COLO829 (cell line): ENCODE data around the gene SGMS2.
"Not testable (repeated sequence)": the region's sequence is repeated elsewhere in the genome, so short reads cannot be mapped to it uniquely, and the experiment has no call there.

ENCODE experiments used
- DNase-seq: peaks from one replicate; pipeline ENCODE4 v3.0.0; 2012; ENCODE audit warnings: low spot score

The SGMS2 gene

GRCh38 chr4:107866726-107867125, 42.0 kb downstream of the SGMS2 start:
- no peak for DNase-seq

GRCh38 chr4:107870236-107870635, 45.5 kb downstream of the SGMS2 start:
- DNase-seq: no peak

GRCh38 chr4:107870916-107871786, 46.4 kb downstream of the SGMS2 start:
- DNase-seq: no peak

GRCh38 chr4:107874024-107874423, 49.3 kb downstream of the SGMS2 start:
- no peak for DNase-seq

GRCh38 chr4:107876099-107876498, 51.4 kb downstream of the SGMS2 start:
- DNase-seq: no peak

- DNase-seq: no peak
Measured at GRCh38 chr4:107877361-107877760, 52.6 kb downstream of the SGMS2 start.

- DNase-seq: no peak
Measured at GRCh38 chr4:107885865-107886264, 61.1 kb downstream of the SGMS2 start.

- DNase-seq: no peak
Measured at GRCh38 chr4:107888237-107888636, 63.5 kb downstream of the SGMS2 start.

- no peak for DNase-seq
Measured at GRCh38 chr4:107890779-107891178, 66.0 kb downstream of the SGMS2 start.

- DNase-seq: no peak
Measured at GRCh38 chr4:107891299-107891698, 66.6 kb downstream of the SGMS2 start.

GRCh38 chr4:107893171-107894137, 68.7 kb downstream of the SGMS2 start:
- DNase-seq: no peak

GRCh38 chr4:107894138-107894603, 69.4 kb downstream of the SGMS2 start:
- no peak for DNase-seq

- DNase-seq: peak; percentile 86
Measured at GRCh38 chr4:107896158-107896645, 71.5 kb downstream of the SGMS2 start.

- no peak for DNase-seq
Measured at GRCh38 chr4:107896646-107897045, 71.9 kb downstream of the SGMS2 start.

- DNase-seq: no peak
Measured at GRCh38 chr4:107897823-107898222, 73.1 kb downstream of the SGMS2 start.

GRCh38 chr4:107900067-107900466, 75.3 kb downstream of the SGMS2 start:
- no peak for DNase-seq

GRCh38 chr4:107900508-107900907, 75.8 kb downstream of the SGMS2 start:
- no peak for DNase-seq

GRCh38 chr4:107901213-107901934, 76.6 kb downstream of the SGMS2 start:
- DNase-seq: no peak

- no peak for DNase-seq
Measured at GRCh38 chr4:107902715-107903114, 78.0 kb downstream of the SGMS2 start.

GRCh38 chr4:107905082-107905481, 80.3 kb downstream of the SGMS2 start:
- DNase-seq: not testable (repeated sequence)

- DNase-seq: no peak
Measured at GRCh38 chr4:107906458-107907100, 81.8 kb downstream of the SGMS2 start.
